ENCODE data around the gene SUPT5H. TPM values are rescaled to one million over a fixed set of nuclear protein-coding genes. Genes with fewer than 3 reads are reported as not detected.

SUPT5H gene
- 272 TPM for polyA plus RNA-seq (2012; ENCODE audit: insufficient read depth, insufficient read length, low read depth)

- no peak for TF ChIP-seq CTCF (IDR thresholded peaks at IDR 0.05; ENCODE audit: low read depth, low read length)
- Histone ChIP-seq H3K9me3 (no peaks in the 10 kb centered on the region), H3K27me3 (no peaks in the 10 kb centered on the region), H3K4me1 (no peaks in the 10 kb centered on the region), H3K36me3 (peaks cover 25% of the 10 kb centered on the region), H3K4me3 (ENCODE audit: low read depth, low read length) (peak within 1 kb of the TSS; percentile 98)
- peak; percentile 98 for DNase-seq
Observed at GRCh38 chr19:39445196-39446111, at the start of gene SUPT5H. Gene SUPT5H (plus strand): TSS chr19:39445582. CDS start chr19:39445891, 309 bp downstream.

- Histone ChIP-seq H3K9me3 (no peaks in the 10 kb centered on the region), H3K4me1 (peaks cover 18% of the 10 kb centered on the region), H3K4me3 (ENCODE audit: low read depth, low read length) (no peak overlapping the region), H3K36me3 (peaks cover 9% of the 10 kb centered on the region), H3K27me3 (no peaks in the 10 kb centered on the region)
- peak; percentile 92 for DNase-seq
- TF ChIP-seq CTCF (IDR thresholded peaks at IDR 0.05; ENCODE audit: low read depth, low read length), result peak; percentile 93
Observed at GRCh38 chr19:39397360-39398296, 47.8 kb upstream of the SUPT5H start.

DNA sequence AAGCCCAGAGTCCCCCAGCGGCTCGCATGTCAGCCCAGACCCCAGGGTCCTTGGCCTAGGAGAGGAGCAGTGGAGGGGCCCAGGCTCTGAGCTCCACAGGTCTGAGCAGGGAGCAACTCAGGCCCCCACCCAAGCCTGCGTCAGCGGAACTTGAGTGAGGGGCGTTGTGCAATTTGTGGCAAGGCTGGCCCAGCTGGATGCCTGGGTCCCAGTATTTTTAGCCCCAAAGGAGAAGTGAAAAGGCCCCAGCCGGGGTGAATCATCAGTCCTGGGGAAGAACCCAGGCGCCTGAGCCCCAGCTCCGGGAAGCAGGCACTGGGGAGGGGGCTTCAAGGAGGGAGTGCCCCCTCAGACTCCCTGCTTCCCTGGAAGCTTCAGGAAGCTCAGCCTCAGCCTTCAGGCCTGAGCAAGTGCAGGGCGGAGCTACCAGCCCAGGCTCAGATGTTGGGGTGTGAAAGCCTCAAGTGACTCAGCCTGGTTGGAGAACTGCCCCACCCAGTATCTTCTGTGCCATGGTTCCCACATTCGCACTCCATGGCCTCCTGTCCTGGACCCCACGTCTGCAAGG is 47.0 kb upstream of the SUPT5H start:
- Histone ChIP-seq H3K36me3 (peaks cover 8% of the 10 kb centered on the region), H3K27me3 (no peaks in the 10 kb centered on the region), H3K4me1 (peaks cover 22% of the 10 kb centered on the region), H3K4me3 (ENCODE audit: low read depth, low read length) (no peak overlapping the region), H3K9me3 (no peaks in the 10 kb centered on the region)
- DNase-seq, result no peak
- no peak for TF ChIP-seq CTCF (IDR thresholded peaks at IDR 0.05; ENCODE audit: low read depth, low read length)

DNA sequence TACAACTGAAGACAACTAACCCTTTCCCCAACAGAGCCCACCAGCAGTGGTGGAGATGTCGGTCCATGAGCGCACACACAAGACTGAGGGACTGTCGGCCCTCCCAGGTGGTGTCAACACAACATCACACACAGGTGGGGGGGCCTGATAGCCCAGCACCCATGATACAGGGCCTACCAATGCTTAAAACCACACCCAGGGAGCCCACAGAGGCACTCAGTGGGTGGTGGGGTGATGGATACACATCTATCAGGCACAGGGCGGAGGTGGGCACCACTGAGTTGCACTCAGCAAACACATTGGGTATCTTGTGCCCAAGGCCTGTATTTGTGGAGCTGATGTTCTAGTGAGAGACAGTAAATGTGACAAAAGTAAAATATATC is 45.7 kb upstream of the SUPT5H start:
- DNase-seq, result no peak
- no peaks in the 10 kb centered on the region for H3K27me3 ChIP-seq
- peaks cover 29% of the 10 kb centered on the region for H3K4me1 ChIP-seq
- H3K36me3 ChIP-seq, result no peaks in the 10 kb centered on the region
- TF ChIP-seq CTCF (IDR thresholded peaks at IDR 0.05; ENCODE audit: low read depth, low read length), result no peak
- no peak overlapping the region for H3K4me3 ChIP-seq (ENCODE audit: low read depth, low read length)
- no peaks in the 10 kb centered on the region for H3K9me3 ChIP-seq

GRCh38 chr19:39400061-39400460 is 45.3 kb upstream of the SUPT5H start:
- Histone ChIP-seq H3K9me3 (no peaks in the 10 kb centered on the region), H3K36me3 (no peaks in the 10 kb centered on the region), H3K27me3 (no peaks in the 10 kb centered on the region), H3K4me3 (ENCODE audit: low read depth, low read length) (no peak overlapping the region), H3K4me1 (peaks cover 29% of the 10 kb centered on the region)
- DNase-seq, result no peak
- no peak for TF ChIP-seq CTCF (IDR thresholded peaks at IDR 0.05; ENCODE audit: low read depth, low read length)

Measured in BE2C (cell line).